GM21825 (cell line): ENCODE data around the gene KMT5B.

Experiments
- ATAC-seq: cut with Tn5 transposase; IDR thresholded peaks from one replicate; pipeline ENCODE4 v1.9.1; 2021; ENCODE audit warnings: mild to moderate bottlenecking, moderate library complexity; ENCODE audit not compliant: unreplicated experiment

The KMT5B gene

GRCh38 chr11:68216171-68216938, 3.3 kb upstream of the KMT5B start:
- ATAC-seq: no peak

GRCh38 chr11:68215524-68216170, 2.6 kb upstream of the KMT5B start:
- no peak for ATAC-seq

GRCh38 chr11:68215087-68215445, 2.0 kb upstream of the KMT5B start:
- no peak for ATAC-seq

- ATAC-seq: no peak
Measured at GRCh38 chr11:68214173-68215086, 1.3 kb upstream of the KMT5B start.

- ATAC-seq: peak; percentile 44
Measured at GRCh38 chr11:68213555-68214172, 568 bp upstream of the KMT5B start.

- peak; percentile 47 for ATAC-seq
Measured at GRCh38 chr11:68212421-68213134, 518 bp downstream of the KMT5B start.

- ATAC-seq: no peak
Measured at GRCh38 chr11:68211546-68211945, 1.6 kb downstream of the KMT5B start.

- no peak for ATAC-seq
Measured at GRCh38 chr11:68206211-68206610, 6.9 kb downstream of the KMT5B start.

- ATAC-seq: no peak
Measured at GRCh38 chr11:68204402-68204801, 8.7 kb downstream of the KMT5B start.

- ATAC-seq: no peak
Measured at GRCh38 chr11:68202165-68202564, 10.9 kb downstream of the KMT5B start.

GRCh38 chr11:68201492-68201891, 11.6 kb downstream of the KMT5B start:
- no peak for ATAC-seq

- ATAC-seq: no peak
Measured at GRCh38 chr11:68200639-68201038, 12.5 kb downstream of the KMT5B start.

GRCh38 chr11:68199295-68199987, 13.7 kb downstream of the KMT5B start:
- ATAC-seq: no peak

GRCh38 chr11:68196219-68196618, 16.9 kb downstream of the KMT5B start:
- ATAC-seq: no peak

- no peak for ATAC-seq
Measured at GRCh38 chr11:68194675-68195294, 18.3 kb downstream of the KMT5B start.

GRCh38 chr11:68193018-68193417, 20.1 kb downstream of the KMT5B start:
- no peak for ATAC-seq

GRCh38 chr11:68191661-68192579, 21.2 kb downstream of the KMT5B start:
- no peak for ATAC-seq

GRCh38 chr11:68189888-68190287, 23.2 kb downstream of the KMT5B start:
- ATAC-seq: no peak
